Stimulated activated CD8-positive, alpha-beta memory T cell treated with anti-CD3 and anti-CD28 coated beads, Interleukin-4, amount 100 ng/mL, for 24 hours (primary cell): Measurements from ENCODE around the gene WASHC4.

Experiments
- DNase-seq: peaks from one replicate; pipeline ENCODE4 v3.0.0-alpha.2; 2020; ENCODE audit warnings: low read depth

WASHC4 gene

DNA sequence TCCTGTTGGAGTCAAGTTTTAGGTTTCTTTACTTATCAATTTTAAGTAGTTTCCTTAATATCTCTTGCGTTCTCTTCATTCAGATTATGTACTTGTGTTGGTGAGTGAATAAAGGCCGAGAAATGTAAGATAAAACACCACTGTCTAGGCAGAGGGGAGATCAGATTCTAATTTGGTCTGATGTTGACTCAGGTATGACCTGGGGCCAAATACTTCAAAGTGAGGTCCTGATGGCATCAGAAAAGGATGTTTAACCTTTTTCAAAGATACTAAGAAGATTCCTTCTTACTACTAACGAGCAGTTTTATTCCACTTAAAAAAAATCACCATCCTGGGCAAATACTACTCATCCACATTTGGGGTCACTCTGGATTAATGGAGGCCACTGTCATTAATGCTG is 101.6 kb downstream of the WASHC4 start:
- no peak for DNase-seq

DNA sequence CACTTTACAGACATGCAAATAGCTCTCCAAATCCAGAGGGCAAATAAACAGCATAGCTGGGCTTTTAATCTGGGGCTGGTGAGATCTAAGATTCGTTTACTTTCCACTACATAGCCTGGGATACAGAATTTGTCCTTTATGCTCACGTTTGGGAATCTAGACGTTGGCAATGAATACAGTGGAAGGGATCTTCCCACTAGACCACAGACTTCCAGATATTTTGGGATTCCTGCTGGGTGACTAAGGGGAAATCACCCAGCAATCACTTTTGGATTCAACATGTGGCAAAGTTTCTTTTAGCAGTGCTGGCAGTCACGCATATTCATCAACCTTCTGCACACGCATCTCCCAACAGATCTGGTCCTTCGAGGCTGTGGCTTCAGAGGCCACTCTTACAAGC is 104.9 kb downstream of the WASHC4 start:
- no peak for DNase-seq

DNA sequence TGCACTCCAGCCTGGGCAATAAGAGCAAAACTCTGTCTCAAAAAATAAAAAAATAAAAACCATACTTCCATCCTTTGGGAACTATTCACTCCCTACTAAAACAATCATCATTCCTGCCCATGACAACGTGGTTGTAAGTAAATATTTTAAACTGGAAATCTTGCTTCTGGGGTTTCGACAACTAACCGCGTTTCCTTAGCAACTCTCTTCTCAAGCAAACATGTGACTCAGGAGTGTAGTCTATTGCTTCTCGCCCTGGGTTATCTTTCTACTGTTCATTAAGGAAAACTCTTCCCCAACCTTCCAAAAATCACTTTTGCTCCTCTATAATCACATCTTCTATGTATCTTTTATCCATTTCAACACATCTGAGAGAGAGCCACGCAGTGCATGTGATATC is 106.6 kb downstream of the WASHC4 start:
- DNase-seq, result no peak

DNA sequence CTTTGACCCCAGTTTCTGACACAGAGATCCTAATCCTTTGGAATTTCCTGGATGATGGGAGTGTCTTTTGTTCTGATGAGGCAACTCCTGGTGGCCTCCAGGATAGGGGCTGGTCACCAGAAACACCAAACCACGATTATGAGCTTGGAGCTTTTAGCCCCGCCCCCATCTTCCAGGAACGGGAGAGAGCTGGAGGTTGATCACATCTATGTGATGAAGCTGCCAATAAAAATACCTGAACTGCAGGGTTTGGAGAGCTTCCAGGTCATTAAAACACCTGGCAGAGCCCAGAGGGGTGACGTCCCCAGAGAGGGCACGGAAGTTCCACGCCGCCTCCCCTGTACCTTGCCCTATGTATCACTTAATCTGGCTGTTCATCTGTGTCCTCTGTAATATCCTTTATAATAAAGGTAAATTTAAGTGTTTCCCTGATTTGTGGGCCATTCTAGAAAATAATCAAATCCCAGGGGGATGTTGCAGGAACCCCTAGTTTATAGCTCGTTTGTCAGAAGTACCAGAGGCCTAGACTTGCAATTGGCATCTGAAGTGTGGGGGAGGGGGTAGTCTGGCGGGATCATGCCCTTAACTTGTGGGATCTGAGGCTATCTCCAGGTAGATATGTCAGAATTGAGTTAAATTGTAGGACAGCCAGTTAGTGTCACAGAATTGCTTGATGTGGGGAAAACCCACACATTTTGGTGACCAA is 107.3 kb downstream of the WASHC4 start:
- no peak for DNase-seq

DNA sequence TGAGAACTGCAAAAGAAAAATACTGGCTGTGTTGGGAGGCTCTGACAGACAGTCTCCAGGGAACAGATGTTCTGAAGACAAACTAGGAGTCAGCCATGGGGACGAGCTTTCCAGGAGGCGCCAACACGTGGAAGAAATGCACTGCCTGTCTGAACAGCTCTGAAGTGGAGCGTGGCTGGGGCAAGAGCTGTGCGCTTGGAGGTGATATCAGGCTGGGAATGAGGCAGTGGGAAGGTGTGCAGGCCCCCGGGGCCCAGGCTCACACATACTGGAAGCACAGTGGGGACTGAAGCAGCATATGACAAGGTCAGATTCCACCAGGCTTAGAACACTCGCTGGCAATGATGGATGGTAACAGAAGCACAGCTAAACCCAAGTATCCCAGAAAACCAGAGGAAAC is 110.9 kb downstream of the WASHC4 start:
- DNase-seq, result no peak
